GM18526 (cell line): ENCODE measurements around the gene AP2A2.

ENCODE experiments used
- POLR2A ChIP-seq: IDR thresholded peaks from 3 replicates; pipeline ENCODE4 v1.6.1; 2011; ENCODE audit not compliant: insufficient read length; ENCODE audit errors: extremely low read depth

AP2A2 gene

DNA sequence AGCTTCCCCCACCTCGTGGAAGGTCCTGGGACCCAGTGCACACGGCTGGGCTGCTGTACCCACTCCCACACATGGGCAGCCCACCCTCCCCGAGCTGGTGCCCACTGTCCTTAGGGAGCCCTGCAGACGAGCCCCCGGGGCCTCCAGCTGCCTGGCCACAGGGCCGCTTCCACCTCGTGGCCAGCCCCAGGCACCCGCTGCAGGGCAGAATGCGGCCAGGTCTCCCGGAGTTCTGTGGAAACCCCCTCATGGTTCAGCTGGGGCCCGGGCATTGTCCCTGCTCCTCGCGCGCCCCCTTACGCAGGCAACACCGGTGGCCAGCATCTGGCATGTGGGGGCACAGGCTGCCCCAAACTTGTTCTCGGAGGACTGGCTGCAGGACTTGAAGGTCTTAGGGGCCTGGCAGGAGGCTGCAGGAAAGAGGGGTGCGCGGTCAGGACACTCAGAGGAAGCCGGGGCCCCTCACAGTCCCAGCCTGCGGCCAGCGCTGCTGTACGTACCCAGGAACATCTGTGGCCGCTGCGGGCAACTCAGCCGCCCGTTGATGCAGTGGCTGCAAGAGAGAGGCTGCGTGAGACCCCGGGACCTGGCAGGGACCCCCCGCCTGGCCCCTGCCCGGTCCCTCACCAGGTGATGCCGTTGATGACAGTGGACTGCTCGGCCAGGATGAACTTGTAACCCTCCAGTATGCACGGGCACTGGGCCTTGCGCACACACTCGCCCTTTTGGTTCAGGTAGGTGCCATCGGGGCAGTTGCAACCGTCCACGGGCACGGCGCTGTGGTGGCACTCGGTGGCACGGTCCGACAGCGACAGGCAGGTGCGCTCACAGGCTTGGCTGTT is 101.2 kb downstream of the AP2A2 start:
- TF ChIP-seq POLR2A: no peak

DNA sequence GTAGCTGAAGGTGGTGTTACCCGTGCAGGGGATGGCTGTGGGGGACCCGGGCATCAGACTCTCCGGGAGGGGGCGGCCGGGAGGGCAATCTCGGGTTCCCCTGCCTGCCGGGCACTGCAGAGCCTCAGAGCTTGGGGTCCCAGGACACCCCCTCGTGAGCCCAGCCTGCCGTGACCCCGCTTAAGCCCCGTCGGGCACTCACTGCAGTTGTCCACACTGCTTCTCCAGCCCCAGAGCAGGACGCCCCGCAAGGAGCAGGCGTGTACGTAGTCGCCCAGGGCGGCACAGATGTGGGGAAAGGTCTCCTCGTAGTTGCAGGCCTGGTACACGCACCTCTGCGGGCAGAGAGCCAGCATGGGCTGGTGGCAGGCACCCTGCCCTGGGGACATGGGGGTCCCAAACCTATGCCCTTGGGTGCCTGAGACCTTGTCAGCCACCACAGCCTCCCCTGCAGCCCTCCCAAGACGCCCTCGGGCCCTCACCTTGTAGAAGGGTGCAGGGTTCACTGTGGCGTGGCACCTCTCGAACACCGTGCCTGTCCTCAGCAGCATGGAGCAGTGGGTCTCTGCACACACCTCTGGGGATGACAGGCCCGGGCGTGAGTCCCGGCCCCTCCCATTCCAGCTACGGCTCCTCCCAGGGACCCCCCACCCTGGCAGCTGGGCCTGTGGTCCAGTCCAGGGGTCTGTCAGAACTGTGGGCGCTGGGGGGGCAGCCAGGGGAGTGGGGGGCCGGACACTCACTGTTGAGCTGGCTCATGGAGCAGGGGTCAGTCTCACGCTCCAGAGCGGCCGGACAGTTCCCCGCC is 102.0 kb downstream of the AP2A2 start:
- no peak for TF ChIP-seq POLR2A

DNA sequence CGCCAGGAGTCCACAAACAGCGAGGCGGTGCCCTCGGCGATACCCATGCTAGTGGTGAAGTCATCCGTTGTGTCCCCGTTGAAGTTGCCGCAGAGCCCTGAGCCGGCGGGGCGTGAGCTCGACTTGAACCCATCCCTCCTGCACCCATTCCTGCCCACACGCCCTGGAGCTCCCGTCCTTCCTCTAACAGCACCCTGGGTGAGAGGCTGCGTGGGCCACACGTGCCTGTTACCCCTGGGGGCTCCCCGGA is 102.5 kb downstream of the AP2A2 start:
- TF ChIP-seq POLR2A: no peak

DNA sequence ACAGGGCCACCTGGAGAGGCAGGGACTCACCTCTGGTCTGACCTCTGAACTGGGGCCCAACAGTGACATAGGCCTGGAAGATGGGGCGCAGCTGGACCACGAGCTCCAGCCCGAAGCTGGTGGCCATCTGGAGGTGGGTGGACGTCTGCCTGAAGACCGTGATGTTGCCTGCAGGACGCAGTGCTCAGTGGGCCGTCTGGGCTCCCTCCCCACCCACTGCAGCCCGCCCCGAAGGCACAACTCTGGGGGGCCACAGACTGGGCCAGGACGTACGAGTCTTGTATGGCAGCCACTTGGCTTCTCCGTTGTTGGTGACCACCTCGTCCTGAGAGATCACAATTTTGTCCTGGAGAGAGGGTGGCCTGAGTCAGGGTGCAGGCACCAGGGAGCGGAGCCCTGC is 102.9 kb downstream of the AP2A2 start:
- no peak for TF ChIP-seq POLR2A

DNA sequence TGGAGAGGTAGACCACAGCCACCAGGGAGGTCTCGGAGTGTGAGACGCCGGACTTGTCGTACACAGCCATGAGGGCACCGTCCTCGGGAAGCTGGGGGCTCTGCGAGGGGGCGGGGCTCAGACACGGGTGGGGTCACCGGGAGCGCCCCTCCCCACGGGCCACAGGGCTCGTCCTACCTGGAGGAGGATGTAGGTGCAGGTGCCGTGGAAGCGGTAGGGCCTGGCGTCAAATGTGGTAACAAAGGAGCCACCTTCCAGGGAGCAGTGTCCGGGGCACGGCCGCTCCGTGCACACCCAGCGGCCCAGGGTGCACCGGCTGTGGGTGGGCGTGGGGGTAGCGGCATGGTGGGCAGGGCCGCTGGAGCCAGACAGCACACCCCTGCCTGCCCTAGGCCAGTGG is 103.4 kb downstream of the AP2A2 start:
- TF ChIP-seq POLR2A: no peak

DNA sequence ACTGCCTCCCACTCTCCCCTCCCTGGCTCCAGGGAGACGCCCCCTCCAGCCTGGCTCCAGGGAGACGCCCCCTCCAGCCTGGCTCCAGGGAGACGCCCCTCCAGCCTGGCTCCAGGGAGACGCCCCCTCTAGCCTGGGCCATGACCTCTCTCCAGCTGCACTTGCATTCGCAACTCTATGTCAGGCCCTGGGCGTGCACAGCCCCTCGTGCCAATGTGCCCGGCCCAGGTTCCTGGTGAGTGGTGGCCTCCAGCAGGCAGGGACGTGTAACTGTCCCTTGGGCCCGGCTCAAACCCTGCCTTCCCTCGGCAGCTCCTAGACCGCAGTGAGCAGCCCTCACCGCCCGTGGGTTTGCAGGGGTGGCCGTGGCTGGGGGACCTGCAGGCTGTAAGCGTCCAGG is 104.0 kb downstream of the AP2A2 start:
- TF ChIP-seq POLR2A: no peak

DNA sequence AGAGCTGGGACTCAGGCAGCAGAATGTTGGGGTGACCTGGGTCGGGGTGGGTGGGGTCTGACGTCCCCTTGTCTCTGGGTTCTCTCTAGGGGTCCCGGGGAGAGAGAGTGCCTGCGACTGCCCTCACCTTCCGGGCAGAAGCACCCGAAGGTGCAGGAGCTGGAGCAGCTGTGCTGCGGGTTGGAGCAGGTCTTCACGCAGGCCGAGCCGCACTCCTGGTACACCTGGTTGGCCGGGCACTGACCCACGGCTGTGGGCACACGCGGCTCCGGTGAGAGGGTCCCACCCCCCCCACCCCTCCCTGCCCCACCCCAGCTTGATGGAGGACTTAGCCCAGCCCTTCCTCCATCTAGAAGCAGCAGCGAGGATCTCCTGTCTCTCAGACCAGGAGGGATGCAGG is 104.4 kb downstream of the AP2A2 start:
- TF ChIP-seq POLR2A: no peak

DNA sequence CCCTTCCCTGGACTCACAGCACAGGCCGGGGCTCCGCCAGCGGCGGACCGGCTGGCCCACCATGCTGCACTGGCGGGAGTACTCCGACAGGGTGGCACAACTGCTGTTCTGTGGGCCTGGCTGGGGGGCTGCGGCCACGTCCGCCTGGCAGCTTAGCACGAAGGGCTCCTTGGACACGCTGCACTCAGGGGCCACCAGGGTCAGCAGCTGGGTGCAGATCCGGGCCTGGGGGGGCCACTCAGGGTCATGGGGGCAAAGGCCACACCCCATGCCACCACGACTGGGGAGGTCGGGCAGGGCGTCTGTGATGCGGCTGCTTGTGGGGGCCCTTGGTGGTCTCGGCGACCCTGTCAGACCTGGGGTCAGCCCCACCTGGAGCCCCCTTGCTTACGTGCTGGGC is 104.9 kb downstream of the AP2A2 start:
- no peak for TF ChIP-seq POLR2A

DNA sequence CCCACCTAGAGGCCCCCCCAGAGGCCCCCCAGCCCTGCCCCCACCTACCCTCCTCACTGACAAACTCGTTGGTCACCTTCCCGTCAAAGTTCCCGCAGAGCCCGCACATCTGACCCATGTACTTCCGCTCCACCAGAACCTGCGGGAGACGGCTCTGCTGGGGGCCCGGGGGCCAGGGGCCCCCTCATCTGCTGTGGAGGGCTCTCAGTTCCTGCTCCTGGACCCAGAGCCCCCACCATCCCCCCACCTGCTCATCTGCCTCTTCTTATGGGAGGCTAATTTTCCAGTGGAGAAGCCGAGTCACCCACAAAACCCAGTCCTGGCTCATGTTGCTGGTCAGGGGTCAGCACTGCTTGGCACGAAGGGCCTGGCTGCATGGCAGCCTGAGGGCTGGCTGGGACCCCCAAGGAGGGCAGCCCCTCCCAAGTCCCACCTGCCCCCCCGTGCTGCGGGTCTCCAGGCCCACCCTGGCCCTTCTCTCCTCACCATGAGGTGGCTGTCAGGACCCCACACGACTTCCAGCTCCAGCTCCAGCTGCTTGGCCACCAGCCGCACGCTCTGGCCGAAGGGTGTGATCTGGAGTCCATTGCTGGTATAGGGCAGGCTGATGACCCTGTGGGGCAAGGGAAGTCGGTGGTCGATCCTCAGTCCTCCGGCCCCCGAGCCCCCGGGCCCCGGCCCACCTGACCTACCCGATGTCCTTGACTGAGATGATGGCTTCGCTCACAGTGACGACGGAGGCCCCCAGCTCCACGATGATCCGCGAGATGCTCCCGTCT is 105.6 kb downstream of the AP2A2 start:
- no peak for TF ChIP-seq POLR2A

DNA sequence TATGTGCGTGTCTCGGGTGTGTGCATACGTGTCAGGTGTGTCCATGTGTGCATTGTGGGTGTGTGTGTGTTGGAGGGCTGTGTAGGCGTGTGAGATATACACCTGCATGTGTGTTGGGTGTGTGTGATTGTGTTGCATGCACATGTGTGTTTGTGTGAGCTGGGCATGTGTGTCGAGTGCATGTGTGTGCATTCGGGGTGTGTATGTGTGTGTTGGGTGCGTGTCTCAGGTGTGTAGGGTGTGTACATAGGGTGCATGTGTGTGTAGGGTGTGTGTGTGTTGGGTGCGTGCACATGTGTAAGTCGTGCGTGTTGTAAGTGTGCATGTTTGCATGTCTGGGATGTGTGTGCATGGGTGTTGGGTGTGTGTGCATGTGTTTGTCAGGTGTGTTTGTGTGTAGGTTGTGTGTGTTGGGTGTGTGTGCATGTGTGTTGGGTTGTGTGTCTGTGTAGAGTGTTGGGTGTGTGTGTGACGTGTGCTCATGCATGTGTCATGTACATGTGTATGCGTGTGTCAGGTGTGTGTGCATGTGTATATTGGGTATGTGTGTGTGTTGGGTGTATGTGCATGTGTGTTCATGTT is 106.7 kb downstream of the AP2A2 start:
- TF ChIP-seq POLR2A: no peak

DNA sequence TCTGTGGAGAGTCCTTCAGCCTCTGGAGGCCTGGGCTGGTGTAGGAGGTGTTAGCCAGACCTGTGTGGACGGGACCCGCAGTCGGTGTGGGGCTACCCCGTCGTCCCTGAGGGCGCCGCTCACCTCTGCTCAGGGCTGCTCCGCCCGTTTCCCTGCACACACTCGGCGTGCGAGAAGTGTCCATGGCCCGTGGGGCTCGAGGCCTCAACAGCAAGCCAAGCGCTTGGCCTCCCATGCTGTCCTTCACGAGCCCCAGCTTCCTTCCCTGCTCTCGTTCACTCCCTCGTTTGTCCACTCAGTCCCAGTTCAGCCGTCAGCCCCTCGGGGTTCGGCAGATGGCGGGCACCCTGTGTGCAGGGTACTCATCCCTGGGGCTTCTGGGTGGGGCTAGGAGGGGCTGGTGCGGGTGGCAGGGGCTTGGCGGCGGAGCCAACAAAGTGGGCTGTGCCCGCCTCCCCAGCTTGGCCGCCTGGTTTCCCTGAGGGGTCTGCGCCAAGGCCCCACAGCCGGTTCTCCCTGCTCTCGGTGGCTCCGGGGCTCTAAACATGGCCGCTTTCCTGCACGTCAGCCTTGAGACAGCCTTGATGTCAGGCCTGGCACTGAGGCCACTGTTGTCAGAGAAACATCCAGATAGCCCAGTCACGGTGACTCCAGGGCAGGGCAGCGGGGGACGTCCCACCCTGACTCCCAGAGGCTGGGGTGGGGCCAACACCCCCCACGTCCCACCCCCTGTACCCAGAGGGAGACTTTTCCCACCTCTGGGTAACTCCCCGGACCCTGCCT is 107.5 kb downstream of the AP2A2 start:
- TF ChIP-seq POLR2A: no peak

DNA sequence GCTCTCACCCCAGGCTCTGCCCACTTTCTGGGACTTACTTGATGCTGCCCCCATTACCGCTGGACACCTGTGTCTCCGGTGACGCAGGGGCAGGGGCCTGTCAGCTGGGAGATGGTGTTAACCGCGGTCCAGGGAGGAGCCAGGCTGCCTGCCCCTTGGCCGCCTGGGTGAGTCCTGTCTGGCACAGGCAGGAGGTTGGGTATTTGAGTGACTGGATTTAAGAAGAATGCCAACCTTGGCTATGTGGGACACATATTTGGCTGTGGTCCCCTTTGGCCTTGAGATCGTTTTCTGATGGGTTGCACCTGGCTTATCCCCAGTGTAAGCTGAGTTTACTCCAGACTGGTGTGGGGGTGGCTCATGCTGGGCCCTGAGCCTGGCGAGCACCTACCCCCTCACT is 108.3 kb downstream of the AP2A2 start:
- TF ChIP-seq POLR2A: no peak

DNA sequence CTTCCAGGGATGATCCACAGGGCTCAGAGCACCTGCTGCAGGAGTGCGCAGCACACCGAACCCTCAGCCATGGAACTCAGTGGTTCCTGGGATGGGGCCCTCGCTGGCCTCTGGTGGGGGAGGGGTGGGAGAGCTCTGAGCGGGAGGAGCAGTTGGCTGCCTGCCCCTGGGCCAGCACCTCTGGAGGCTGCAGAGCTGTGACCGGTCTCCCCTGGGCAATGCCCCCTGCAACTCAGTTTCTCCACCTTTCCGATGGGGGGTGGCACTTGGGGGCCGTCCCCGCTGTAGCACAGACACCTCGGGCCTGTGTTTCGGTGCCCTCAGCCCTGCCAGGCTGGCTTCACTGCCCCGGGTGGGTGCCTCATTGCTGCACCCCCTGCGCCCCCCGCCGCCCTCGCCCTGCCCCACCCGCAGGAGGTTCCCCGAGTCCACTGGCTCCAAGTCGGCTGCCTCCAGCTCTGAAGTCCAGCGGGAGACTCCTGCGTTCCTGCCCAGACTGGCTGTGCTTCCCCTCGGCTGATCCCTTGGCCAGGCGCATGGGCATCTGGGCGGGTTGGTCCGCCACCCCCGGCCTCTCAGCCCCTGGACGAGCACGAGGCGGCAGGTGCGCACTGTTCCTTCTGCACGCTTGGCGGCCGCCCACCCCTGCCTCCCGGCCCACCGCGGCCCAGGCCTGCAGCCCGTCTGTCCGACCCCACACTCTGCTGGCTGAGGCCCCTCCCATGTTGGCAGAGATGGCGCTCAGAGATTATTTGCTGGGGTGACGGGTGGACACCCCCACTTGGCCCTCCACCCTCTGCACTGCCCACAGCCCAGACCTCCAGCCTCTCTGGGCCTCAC is 109.0 kb downstream of the AP2A2 start:
- TF ChIP-seq POLR2A: no peak
